HEK293 (cell line): ENCODE measurements around the gene KAT5.
A peak's percentile ranks its signal among the peaks of the same experiment; 100 is the strongest.

ENCODE experiments used
- BCL11B ChIP-seq: fragments of 450-650 bp; formaldehyde crosslinking; IDR thresholded peaks from 2 replicates; pipeline ENCODE4 v1.5.1; 2016; ENCODE audit warnings: low read depth, missing biosample characterization, missing genetic modification characterization
- CTCF ChIP-seq: fragments of 450-650 bp; formaldehyde crosslinking; IDR thresholded peaks from 2 replicates; pipeline ENCODE4 v1.5.1; 2016; ENCODE audit warnings: missing biosample characterization, missing genetic modification characterization
- HOXD13 ChIP-seq: sonication (generic); formaldehyde crosslinking; IDR thresholded peaks from 2 replicates; pipeline ENCODE4 v1.8.0; 2022; ENCODE audit warnings: missing genetic modification reagents, borderline replicate concordance
- KLF8 ChIP-seq: fragments of 450-650 bp; formaldehyde crosslinking; IDR thresholded peaks from 2 replicates; pipeline ENCODE4 v1.5.1; 2016; ENCODE audit warnings: missing biosample characterization, missing genetic modification characterization
- OSR2 ChIP-seq: fragments of 450-650 bp; formaldehyde crosslinking; IDR thresholded peaks from 2 replicates; pipeline ENCODE4 v1.5.1; 2016; ENCODE audit warnings: missing biosample characterization, missing genetic modification characterization
- SETDB1 ChIP-seq: IDR thresholded peaks from one replicate; pipeline ENCODE4 v1.6.1; 2017; ENCODE audit warnings: mild to moderate bottlenecking, low read length, moderate library complexity, mixed read lengths; ENCODE audit not compliant: insufficient read length
- ZNF133 ChIP-seq: fragments of 450-650 bp; formaldehyde crosslinking; IDR thresholded peaks from 2 replicates; pipeline ENCODE4 v1.5.1; 2016; ENCODE audit warnings: missing biosample characterization, missing genetic modification characterization
- ZNF184 ChIP-seq: fragments of 450-650 bp; IDR thresholded peaks from 2 replicates; pipeline ENCODE4 v1.5.1; 2018; ENCODE audit warnings: missing biosample characterization, mild to moderate bottlenecking, missing genetic modification characterization
- ZNF211 ChIP-seq: fragments of 450-650 bp; formaldehyde crosslinking; IDR thresholded peaks from 2 replicates; pipeline ENCODE4 v1.5.1; 2016; ENCODE audit warnings: low read depth, missing biosample characterization, missing genetic modification characterization
- ZNF221 ChIP-seq: fragments of 450-650 bp; formaldehyde crosslinking; IDR thresholded peaks from 2 replicates; pipeline ENCODE4 v1.5.1; 2017; ENCODE audit warnings: missing biosample characterization, missing genetic modification characterization, borderline replicate concordance
- ZNF239 ChIP-seq: fragments of 450-650 bp; formaldehyde crosslinking; IDR thresholded peaks from 2 replicates; pipeline ENCODE4 v1.5.1; 2016; ENCODE audit warnings: missing biosample characterization, missing genetic modification characterization
- ZNF274 ChIP-seq, 2 experiments: fragments of 200-500 bp in 1 of 2; fragments of 450-650 bp in 1 of 2; sonication (Bioruptor generic) in 1 of 2; formaldehyde crosslinking in 1 of 2; IDR thresholded peaks; 2 replicates each; pipeline versions ENCODE4 v1.5.1 to v1.6.1; 2014 to 2016; ENCODE audit warnings: borderline replicate concordance in 1 of 2, inconsistent platforms in 1 of 2, low read length in 1 of 2, missing biosample characterization in 1 of 2, missing genetic modification characterization in 1 of 2
- ZNF341 ChIP-seq: fragments of 450-650 bp; formaldehyde crosslinking; IDR thresholded peaks from 2 replicates; pipeline ENCODE4; 2016; ENCODE audit warnings: low read depth, missing biosample characterization, missing genetic modification characterization
- ZNF350 ChIP-seq: fragments of 450-650 bp; formaldehyde crosslinking; IDR thresholded peaks from 2 replicates; pipeline ENCODE4 v1.5.0; 2017; ENCODE audit warnings: missing biosample characterization, mild to moderate bottlenecking, missing genetic modification characterization
- ZNF354C ChIP-seq: fragments of 450-650 bp; formaldehyde crosslinking; IDR thresholded peaks from 2 replicates; pipeline ENCODE4 v1.5.1; 2016; ENCODE audit warnings: missing biosample characterization, missing genetic modification characterization, low read depth, borderline replicate concordance
- ZNF37A ChIP-seq: fragments of 450-650 bp; IDR thresholded peaks from 2 replicates; pipeline ENCODE4 v1.5.1; 2018; ENCODE audit warnings: missing biosample characterization, missing genetic modification characterization
- ZNF518A ChIP-seq: fragments of 450-650 bp; formaldehyde crosslinking; conservative IDR thresholded peaks from 2 replicates; pipeline ENCODE4 v1.5.1; 2016; ENCODE audit warnings: low read depth, missing biosample characterization, missing genetic modification characterization
- ZNF596 ChIP-seq: fragments of 450-650 bp; IDR thresholded peaks from 2 replicates; pipeline ENCODE4 v1.5.0; 2018; ENCODE audit warnings: missing biosample characterization, mild to moderate bottlenecking, missing genetic modification characterization, moderate library complexity
- ZNF610 ChIP-seq: fragments of 450-650 bp; formaldehyde crosslinking; IDR thresholded peaks from 2 replicates; pipeline ENCODE4 v1.5.1; 2016; ENCODE audit warnings: missing biosample characterization, missing genetic modification characterization, borderline replicate concordance
- ZNF626 ChIP-seq: fragments of 450-650 bp; sonication (Bioruptor Pico); formaldehyde crosslinking; IDR thresholded peaks from 2 replicates; pipeline ENCODE4 v1.5.1; 2018; ENCODE audit warnings: missing biosample characterization, missing genetic modification characterization, inconsistent platforms
- ZNF768 ChIP-seq: fragments of 450-650 bp; formaldehyde crosslinking; IDR thresholded peaks from 2 replicates; pipeline ENCODE4 v1.5.1; 2018; ENCODE audit warnings: missing biosample characterization, mild to moderate bottlenecking, missing genetic modification characterization
- ZNF791 ChIP-seq: fragments of 450-650 bp; formaldehyde crosslinking; IDR thresholded peaks from 2 replicates; pipeline ENCODE4 v1.5.1; 2016; ENCODE audit warnings: missing biosample characterization, missing genetic modification characterization
- ZSCAN4 ChIP-seq: fragments of 450-650 bp; formaldehyde crosslinking; IDR thresholded peaks from 2 replicates; pipeline ENCODE4 v1.5.1; 2017; ENCODE audit warnings: missing biosample characterization, missing genetic modification characterization
- TF ChIP-seq, protein P1 (sequence below): fragments of 450-650 bp; formaldehyde crosslinking; IDR thresholded peaks from 2 replicates; pipeline ENCODE4 v1.5.1; 2017; ENCODE audit warnings: missing biosample characterization, missing genetic modification characterization
- TF ChIP-seq, protein P2 (sequence below): fragments of 450-650 bp; formaldehyde crosslinking; IDR thresholded peaks from 2 replicates; pipeline ENCODE4 v1.5.1; 2016; ENCODE audit warnings: missing biosample characterization, missing genetic modification characterization, borderline replicate concordance

Gene KAT5

GRCh38 chr11:65662799-65663638 lies 49.0 kb upstream of the KAT5 start, which contains the start of gene RELA (continued):
- TF ChIP-seq ZNF274 (IDR thresholded peaks at IDR 0.05; ENCODE audit: low read length) (no peak), ZNF274 (tag by site-specific recombination; IDR thresholded peaks at IDR 0.05; ENCODE audit: borderline replicate concordance) (no peak), ZNF768 (tag by site-specific recombination) (no peak), BCL11B (tag by site-specific recombination) (no peak), ZNF133 (no peak), ZNF37A (tag by site-specific recombination) (no peak), ZNF610 (tag by site-specific recombination) (no peak; the same call in 1 of the 2 replicates), ZNF354C (tag by site-specific recombination) (no peak), ZNF518A (tag by site-specific recombination) (no peak), ZSCAN4 (tag by site-specific recombination) (no peak), ZNF239 (no peak), OSR2 (tag by site-specific recombination) (peak; percentile 87), ZNF791 (no peak), SETDB1 (no peak), KLF8 (tag by site-specific recombination) (peak; percentile 90), ZNF626 (tag by site-specific recombination) (no peak), ZNF221 (no peak), CTCF (no peak), ZNF184 (no peak), ZNF596 (tag by site-specific recombination) (no peak), ZNF350 (no peak), ZNF341 (peak; percentile 77), ZNF211 (tag by site-specific recombination) (no peak), HOXD13 (no peak)
- TF ChIP-seq, protein P1, sequence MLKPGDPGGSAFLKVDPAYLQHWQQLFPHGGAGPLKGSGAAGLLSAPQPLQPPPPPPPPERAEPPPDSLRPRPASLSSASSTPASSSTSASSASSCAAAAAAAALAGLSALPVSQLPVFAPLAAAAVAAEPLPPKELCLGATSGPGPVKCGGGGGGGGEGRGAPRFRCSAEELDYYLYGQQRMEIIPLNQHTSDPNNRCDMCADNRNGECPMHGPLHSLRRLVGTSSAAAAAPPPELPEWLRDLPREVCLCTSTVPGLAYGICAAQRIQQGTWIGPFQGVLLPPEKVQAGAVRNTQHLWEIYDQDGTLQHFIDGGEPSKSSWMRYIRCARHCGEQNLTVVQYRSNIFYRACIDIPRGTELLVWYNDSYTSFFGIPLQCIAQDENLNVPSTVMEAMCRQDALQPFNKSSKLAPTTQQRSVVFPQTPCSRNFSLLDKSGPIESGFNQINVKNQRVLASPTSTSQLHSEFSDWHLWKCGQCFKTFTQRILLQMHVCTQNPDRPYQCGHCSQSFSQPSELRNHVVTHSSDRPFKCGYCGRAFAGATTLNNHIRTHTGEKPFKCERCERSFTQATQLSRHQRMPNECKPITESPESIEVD, result no peak
- TF ChIP-seq, protein P2, sequence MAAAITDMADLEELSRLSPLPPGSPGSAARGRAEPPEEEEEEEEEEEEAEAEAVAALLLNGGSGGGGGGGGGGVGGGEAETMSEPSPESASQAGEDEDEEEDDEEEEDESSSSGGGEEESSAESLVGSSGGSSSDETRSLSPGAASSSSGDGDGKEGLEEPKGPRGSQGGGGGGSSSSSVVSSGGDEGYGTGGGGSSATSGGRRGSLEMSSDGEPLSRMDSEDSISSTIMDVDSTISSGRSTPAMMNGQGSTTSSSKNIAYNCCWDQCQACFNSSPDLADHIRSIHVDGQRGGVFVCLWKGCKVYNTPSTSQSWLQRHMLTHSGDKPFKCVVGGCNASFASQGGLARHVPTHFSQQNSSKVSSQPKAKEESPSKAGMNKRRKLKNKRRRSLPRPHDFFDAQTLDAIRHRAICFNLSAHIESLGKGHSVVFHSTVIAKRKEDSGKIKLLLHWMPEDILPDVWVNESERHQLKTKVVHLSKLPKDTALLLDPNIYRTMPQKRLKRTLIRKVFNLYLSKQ, result no peak
